Nephron progenitor cell (in vitro differentiated cells): Measurements from ENCODE around the gene INTS1.

Source experiments
- DNase-seq: peaks from one replicate; pipeline ENCODE4 v3.0.0; 2021
- H3K27ac Mint-ChIP-seq: 2 replicates; pipeline ENCODE4 v1.8.0; 2021; ENCODE audit warnings: mild to moderate bottlenecking, moderate library complexity, mixed read lengths
- H3K27me3 Mint-ChIP-seq: 2 replicates; pipeline ENCODE4 v1.8.0; 2021; ENCODE audit warnings: mild to moderate bottlenecking, low read depth, mixed read lengths; ENCODE audit not compliant: poor library complexity
- H3K36me3 Mint-ChIP-seq: 2 replicates; pipeline ENCODE4 v1.8.0; 2021; ENCODE audit warnings: low read depth, mixed read lengths
- H3K4me1 Mint-ChIP-seq: 2 replicates; pipeline ENCODE4 v1.8.0; 2021; ENCODE audit warnings: mixed read lengths
- H3K4me3 Mint-ChIP-seq: 2 replicates; pipeline ENCODE4 v1.8.0; 2021; ENCODE audit warnings: mild to moderate bottlenecking, moderate library complexity, mixed read lengths
- H3K9me3 Mint-ChIP-seq: 2 replicates; pipeline ENCODE4 v1.8.0; 2021; ENCODE audit warnings: mild to moderate bottlenecking, moderate library complexity, mixed read lengths
- TF ChIP-seq, protein P1 (sequence below): fragments of 200-600 bp; sonication (generic); IDR thresholded peaks from 2 replicates; pipeline ENCODE4 v1.5.0; 2021; ENCODE audit warnings: antibody characterized with exemption

Gene INTS1

GRCh38 chr7:1464694-1465093 is 39.5 kb downstream of the INTS1 start:
- no peak for DNase-seq

GRCh38 chr7:1463676-1464223 is 40.4 kb downstream of the INTS1 start:
- TF ChIP-seq, protein P1, sequence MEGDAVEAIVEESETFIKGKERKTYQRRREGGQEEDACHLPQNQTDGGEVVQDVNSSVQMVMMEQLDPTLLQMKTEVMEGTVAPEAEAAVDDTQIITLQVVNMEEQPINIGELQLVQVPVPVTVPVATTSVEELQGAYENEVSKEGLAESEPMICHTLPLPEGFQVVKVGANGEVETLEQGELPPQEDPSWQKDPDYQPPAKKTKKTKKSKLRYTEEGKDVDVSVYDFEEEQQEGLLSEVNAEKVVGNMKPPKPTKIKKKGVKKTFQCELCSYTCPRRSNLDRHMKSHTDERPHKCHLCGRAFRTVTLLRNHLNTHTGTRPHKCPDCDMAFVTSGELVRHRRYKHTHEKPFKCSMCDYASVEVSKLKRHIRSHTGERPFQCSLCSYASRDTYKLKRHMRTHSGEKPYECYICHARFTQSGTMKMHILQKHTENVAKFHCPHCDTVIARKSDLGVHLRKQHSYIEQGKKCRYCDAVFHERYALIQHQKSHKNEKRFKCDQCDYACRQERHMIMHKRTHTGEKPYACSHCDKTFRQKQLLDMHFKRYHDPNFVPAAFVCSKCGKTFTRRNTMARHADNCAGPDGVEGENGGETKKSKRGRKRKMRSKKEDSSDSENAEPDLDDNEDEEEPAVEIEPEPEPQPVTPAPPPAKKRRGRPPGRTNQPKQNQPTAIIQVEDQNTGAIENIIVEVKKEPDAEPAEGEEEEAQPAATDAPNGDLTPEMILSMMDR, result no peak
- Mint-ChIP-seq H3K9me3 (no peaks in the 10 kb centered on the region), H3K4me3 (no peak overlapping the region), H3K27me3 (no peaks in the 10 kb centered on the region), H3K27ac (no peak overlapping the region), H3K4me1 (peaks cover 31% of the 10 kb centered on the region), H3K36me3 (no peaks in the 10 kb centered on the region)
- no peak for DNase-seq

More at GRCh38 chr7:1464694-1465093, 39.5 kb downstream of the INTS1 start:
- Mint-ChIP-seq H3K27me3 (no peaks in the 10 kb centered on the region), H3K4me3 (no peak overlapping the region), H3K36me3 (no peaks in the 10 kb centered on the region), H3K9me3 (no peaks in the 10 kb centered on the region), H3K27ac (no peak overlapping the region), H3K4me1 (peaks cover 33% of the 10 kb centered on the region)
- TF ChIP-seq, protein P1, result no peak

DNA sequence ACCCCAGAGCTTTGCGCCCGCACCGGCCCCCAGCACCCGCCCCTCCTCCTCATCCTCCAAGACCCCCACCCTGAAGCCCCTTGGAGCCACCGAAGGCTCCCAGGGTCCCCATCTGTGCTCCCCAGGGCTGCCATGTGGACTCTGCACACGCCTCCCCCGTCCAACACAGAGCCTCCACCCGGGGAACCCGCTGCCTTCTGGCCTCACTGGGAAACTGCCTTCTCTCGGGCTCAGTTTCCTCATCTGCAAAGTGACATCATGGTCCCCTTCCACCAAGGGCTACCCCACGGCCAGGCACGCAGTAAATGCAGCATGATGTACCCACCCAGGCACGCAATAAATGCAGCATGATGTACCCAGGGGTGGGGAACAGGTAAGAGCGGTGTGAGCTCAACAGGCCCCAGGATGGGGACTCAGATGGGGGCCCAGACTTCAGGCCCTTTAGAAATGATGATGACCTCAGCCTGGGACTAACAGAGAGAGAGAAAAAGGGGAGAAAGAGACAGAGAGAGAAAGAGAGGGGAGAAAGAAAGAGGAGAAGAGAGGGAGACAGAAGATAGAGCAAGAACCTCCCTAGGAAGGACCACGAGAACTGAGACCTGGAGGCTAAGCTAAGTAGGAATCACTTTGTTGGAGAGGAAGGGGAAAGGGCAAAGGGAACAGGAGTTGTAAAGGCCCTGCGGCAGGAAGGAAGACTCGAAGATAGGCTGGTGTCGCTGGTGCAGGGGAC is 42.4 kb downstream of the INTS1 start:
- no peak overlapping the region for H3K27ac Mint-ChIP-seq
- H3K4me3 Mint-ChIP-seq, result no peak overlapping the region
- no peak for DNase-seq

DNA sequence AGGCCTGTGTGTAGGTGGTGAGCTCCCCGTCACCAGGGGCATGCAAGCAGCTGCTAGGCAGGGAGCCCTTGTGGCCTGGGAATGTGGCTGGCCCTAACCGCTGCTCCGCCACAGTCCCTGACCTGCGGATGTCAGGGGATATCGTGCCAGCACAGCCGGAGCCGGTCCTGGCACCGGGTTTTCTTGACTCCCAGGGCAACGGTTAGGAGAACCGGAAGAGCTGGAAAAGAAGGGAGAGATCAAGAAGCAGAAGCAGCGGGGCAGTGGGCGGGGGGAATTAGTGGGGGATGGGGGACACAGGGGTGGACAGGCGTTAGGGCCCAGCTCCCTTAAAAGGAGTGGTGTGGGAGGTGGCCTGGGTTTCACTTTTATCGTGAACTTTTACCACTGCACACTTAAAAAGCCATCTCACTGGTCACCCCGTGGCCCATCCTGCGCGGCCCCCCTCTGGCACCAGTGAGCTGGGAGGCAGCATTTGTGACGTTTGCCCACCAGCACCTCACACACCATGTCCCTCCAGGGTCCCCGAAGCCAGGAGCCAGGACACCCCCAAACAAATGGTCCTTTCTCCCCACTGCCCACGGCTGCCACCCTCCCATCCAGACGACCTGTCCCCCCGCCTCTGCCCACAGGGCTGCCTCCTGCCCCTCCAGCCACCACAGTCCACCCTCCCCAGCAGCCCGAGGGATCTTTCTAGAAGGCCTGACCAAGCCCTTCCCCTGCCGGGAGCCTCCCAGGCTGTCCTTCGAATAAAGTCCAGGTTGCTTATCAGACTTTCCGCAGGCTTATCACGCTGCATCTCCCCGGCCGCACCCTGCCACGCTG is 43.2 kb downstream of the INTS1 start:
- Mint-ChIP-seq H3K36me3 (no peaks in the 10 kb centered on the region), H3K4me1 (peaks cover 39% of the 10 kb centered on the region), H3K27me3 (no peaks in the 10 kb centered on the region), H3K4me3 (no peak overlapping the region), H3K27ac (no peak overlapping the region), H3K9me3 (no peaks in the 10 kb centered on the region)
- DNase-seq, result no peak
- TF ChIP-seq, protein P1, result no peak

More for the DNA sequence above, 42.4 kb downstream of the INTS1 start:
- Mint-ChIP-seq H3K4me1 (peaks cover 43% of the 10 kb centered on the region), H3K27me3 (no peaks in the 10 kb centered on the region), H3K36me3 (no peaks in the 10 kb centered on the region), H3K9me3 (no peaks in the 10 kb centered on the region)
- TF ChIP-seq, protein P1, result no peak

- no peak overlapping the region for H3K27ac Mint-ChIP-seq
These were observed 44.0 kb downstream of the INTS1 start for GRCh38 chr7:1459920-1460820.

More at GRCh38 chr7:1459920-1460820, 44.0 kb downstream of the INTS1 start:
- H3K27me3 Mint-ChIP-seq, result peaks cover 3% of the 10 kb centered on the region
- no peak for DNase-seq
- H3K4me3 Mint-ChIP-seq, result no peak overlapping the region
- TF ChIP-seq, protein P1, result no peak
- H3K36me3 Mint-ChIP-seq, result no peaks in the 10 kb centered on the region
- no peaks in the 10 kb centered on the region for H3K9me3 Mint-ChIP-seq
- peaks cover 43% of the 10 kb centered on the region for H3K4me1 Mint-ChIP-seq
